ENCODE measurements around the gene ETV7. TPM values are rescaled to one million over a fixed set of nuclear protein-coding genes. Genes with fewer than 3 reads are reported as not detected.

The ETV7 gene
- total RNA-seq, 1 donor from 2014 or later = 0.59 TPM

GRCh38 chr6:36322591-36322990 lies 64.9 kb downstream of the ETV7 start:
- no peak overlapping the region for H3K4me3 Mint-ChIP-seq (ENCODE audit: unreplicated experiment)
- no peaks in the 10 kb centered on the region for H3K9me3 Mint-ChIP-seq (ENCODE audit: unreplicated experiment)
- no peak for DNase-seq (ENCODE audit: extremely low spot score, unreplicated experiment)
- no peaks in the 10 kb centered on the region for H3K36me3 Mint-ChIP-seq (ENCODE audit: unreplicated experiment)
- H3K4me1 Mint-ChIP-seq (ENCODE audit: unreplicated experiment) = peaks cover 2% of the 10 kb centered on the region
- peaks cover 42% of the 10 kb centered on the region for H3K27me3 Mint-ChIP-seq (ENCODE audit: unreplicated experiment)
- TF ChIP-seq CTCF (IDR thresholded peaks at IDR 0.05) = no peak
- H3K27ac Mint-ChIP-seq (ENCODE audit: unreplicated experiment) = no peak overlapping the region

- no peak for TF ChIP-seq CTCF (IDR thresholded peaks at IDR 0.05)
- no peak overlapping the region for H3K27ac Mint-ChIP-seq (ENCODE audit: unreplicated experiment)
- no peak overlapping the region for H3K4me3 Mint-ChIP-seq (ENCODE audit: unreplicated experiment)
Observed at GRCh38 chr6:36320475-36320874, 67.0 kb downstream of the ETV7 start.

GRCh38 chr6:36319821-36320220 lies 67.6 kb downstream of the ETV7 start:
- H3K27ac Mint-ChIP-seq (ENCODE audit: unreplicated experiment) = no peak overlapping the region
- TF ChIP-seq CTCF (IDR thresholded peaks at IDR 0.05) = no peak
- H3K9me3 Mint-ChIP-seq (ENCODE audit: unreplicated experiment) = no peaks in the 10 kb centered on the region
- no peak overlapping the region for H3K4me3 Mint-ChIP-seq (ENCODE audit: unreplicated experiment)
- no peaks in the 10 kb centered on the region for H3K36me3 Mint-ChIP-seq (ENCODE audit: unreplicated experiment)
- H3K27me3 Mint-ChIP-seq (ENCODE audit: unreplicated experiment) = peaks cover 41% of the 10 kb centered on the region
- DNase-seq (ENCODE audit: extremely low spot score, unreplicated experiment) = no peak
- H3K4me1 Mint-ChIP-seq (ENCODE audit: unreplicated experiment) = no peaks in the 10 kb centered on the region

More at GRCh38 chr6:36320475-36320874, 67.0 kb downstream of the ETV7 start:
- no peaks in the 10 kb centered on the region for H3K36me3 Mint-ChIP-seq (ENCODE audit: unreplicated experiment)
- no peaks in the 10 kb centered on the region for H3K4me1 Mint-ChIP-seq (ENCODE audit: unreplicated experiment)
- DNase-seq (ENCODE audit: extremely low spot score, unreplicated experiment) = no peak
- H3K27me3 Mint-ChIP-seq (ENCODE audit: unreplicated experiment) = peaks cover 43% of the 10 kb centered on the region
- no peaks in the 10 kb centered on the region for H3K9me3 Mint-ChIP-seq (ENCODE audit: unreplicated experiment)

- Mint-ChIP-seq H3K4me3 (ENCODE audit: unreplicated experiment) (no peak overlapping the region), H3K4me1 (ENCODE audit: unreplicated experiment) (no peaks in the 10 kb centered on the region), H3K36me3 (ENCODE audit: unreplicated experiment) (no peaks in the 10 kb centered on the region), H3K27ac (ENCODE audit: unreplicated experiment) (no peak overlapping the region), H3K27me3 (ENCODE audit: unreplicated experiment) (peaks cover 41% of the 10 kb centered on the region), H3K9me3 (ENCODE audit: unreplicated experiment) (no peaks in the 10 kb centered on the region)
- no peak for DNase-seq (ENCODE audit: extremely low spot score, unreplicated experiment)
- TF ChIP-seq CTCF (IDR thresholded peaks at IDR 0.05) = no peak
Observed at GRCh38 chr6:36319436-36319762, 68.1 kb downstream of the ETV7 start.

- H3K36me3 Mint-ChIP-seq (ENCODE audit: unreplicated experiment) = no peaks in the 10 kb centered on the region
- H3K4me1 Mint-ChIP-seq (ENCODE audit: unreplicated experiment) = no peaks in the 10 kb centered on the region
- no peaks in the 10 kb centered on the region for H3K9me3 Mint-ChIP-seq (ENCODE audit: unreplicated experiment)
- H3K4me3 Mint-ChIP-seq (ENCODE audit: unreplicated experiment) = no peak overlapping the region
- H3K27ac Mint-ChIP-seq (ENCODE audit: unreplicated experiment) = no peak overlapping the region
- TF ChIP-seq CTCF (IDR thresholded peaks at IDR 0.05) = no peak
- no peak for DNase-seq (ENCODE audit: extremely low spot score, unreplicated experiment)
- H3K27me3 Mint-ChIP-seq (ENCODE audit: unreplicated experiment) = peaks cover 41% of the 10 kb centered on the region
Observed at GRCh38 chr6:36318690-36319435, 68.6 kb downstream of the ETV7 start.
